ENCODE measurements around the gene HPSE2. TPM values are rescaled to one million over a fixed set of nuclear protein-coding genes. Genes with fewer than 3 reads are reported as not detected.

Gene HPSE2
- total RNA-seq, 1 experiment from 2014 or later = not detected

DNA sequence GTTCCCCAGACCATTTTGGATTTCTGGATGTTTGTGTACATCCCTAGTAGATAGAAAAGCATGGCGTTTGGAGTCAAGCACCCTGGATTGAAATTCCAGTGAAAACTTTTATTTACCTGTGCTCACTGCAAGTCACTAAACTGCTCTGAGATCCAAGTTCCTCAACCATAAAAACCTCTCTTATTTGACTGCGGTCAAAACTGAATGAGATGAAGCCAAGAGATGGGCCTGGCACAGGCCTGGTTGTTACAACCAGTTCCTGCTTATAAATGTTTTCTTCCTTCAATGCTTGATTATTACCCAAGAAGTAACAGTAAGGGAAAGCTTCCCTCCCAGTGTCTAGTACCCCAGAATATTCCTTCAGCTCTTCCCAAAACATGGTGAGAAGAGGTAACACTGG lies 718.0 kb downstream of the HPSE2 start:
- Histone ChIP-seq H3K4me3 (no peak overlapping the region), H3K4me1 (replicated peaks; ENCODE audit: insufficient read depth) (no peaks in the 10 kb centered on the region), H3F3A (ENCODE audit: insufficient read depth, low read depth) (no peaks in the 10 kb centered on the region), H4K20me1 (ENCODE audit: insufficient read depth) (no peaks in the 10 kb centered on the region), H3K4me2 (no peak overlapping the region), H3K9me3 (ENCODE audit: insufficient read depth, low read depth) (no peaks in the 10 kb centered on the region), H2AFZ (no peak overlapping the region), H3K27me3 (ENCODE audit: insufficient read depth, low read depth) (peaks cover 15% of the 10 kb centered on the region), H3K79me2 (ENCODE audit: low read depth) (no peaks in the 10 kb centered on the region), H3K9me2 (ENCODE audit: insufficient read depth) (no peaks in the 10 kb centered on the region), H3K27ac (no peak overlapping the region), H3K36me3 (ENCODE audit: low read depth) (no peaks in the 10 kb centered on the region)
- ChIA-PET POLR2A (ENCODE audit: unreplicated experiment) (no interaction called here), CTCF (no interaction called here)
- DNase-seq = no peak
- intact Hi-C loops (cut with micrococcal nuclease; ENCODE audit: unreplicated experiment) = no loop called here
- BruUV-seq (replicated peaks) = no TSS peak
- TF ChIP-seq EZH2 (IDR thresholded peaks at IDR 0.05; ENCODE audit: low read depth) = no peak
- TF ChIP-seq, protein P1, sequence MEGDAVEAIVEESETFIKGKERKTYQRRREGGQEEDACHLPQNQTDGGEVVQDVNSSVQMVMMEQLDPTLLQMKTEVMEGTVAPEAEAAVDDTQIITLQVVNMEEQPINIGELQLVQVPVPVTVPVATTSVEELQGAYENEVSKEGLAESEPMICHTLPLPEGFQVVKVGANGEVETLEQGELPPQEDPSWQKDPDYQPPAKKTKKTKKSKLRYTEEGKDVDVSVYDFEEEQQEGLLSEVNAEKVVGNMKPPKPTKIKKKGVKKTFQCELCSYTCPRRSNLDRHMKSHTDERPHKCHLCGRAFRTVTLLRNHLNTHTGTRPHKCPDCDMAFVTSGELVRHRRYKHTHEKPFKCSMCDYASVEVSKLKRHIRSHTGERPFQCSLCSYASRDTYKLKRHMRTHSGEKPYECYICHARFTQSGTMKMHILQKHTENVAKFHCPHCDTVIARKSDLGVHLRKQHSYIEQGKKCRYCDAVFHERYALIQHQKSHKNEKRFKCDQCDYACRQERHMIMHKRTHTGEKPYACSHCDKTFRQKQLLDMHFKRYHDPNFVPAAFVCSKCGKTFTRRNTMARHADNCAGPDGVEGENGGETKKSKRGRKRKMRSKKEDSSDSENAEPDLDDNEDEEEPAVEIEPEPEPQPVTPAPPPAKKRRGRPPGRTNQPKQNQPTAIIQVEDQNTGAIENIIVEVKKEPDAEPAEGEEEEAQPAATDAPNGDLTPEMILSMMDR (conservative IDR thresholded peaks at IDR 0.05) = no peak

DNA sequence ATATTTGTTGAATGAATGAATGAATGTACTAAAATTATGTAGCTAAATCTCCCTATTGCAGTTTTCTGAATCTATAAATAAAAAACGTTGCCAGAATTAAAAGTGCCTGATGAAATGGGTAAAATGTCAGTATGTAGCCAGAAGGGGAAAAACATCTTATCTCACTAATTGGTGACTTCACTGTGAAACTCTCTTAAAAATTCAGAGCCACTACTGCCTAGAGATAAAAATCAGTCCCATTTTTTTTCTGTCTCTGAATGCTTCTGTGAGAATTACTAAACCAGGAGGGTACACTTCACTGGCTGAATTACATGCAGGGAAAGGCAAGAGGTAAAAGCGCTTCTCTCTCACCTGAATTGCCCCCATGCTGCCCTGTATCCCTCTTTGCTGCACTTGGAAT lies 719.3 kb downstream of the HPSE2 start:
- no peak for DNase-seq
- POLR2A ChIA-PET (ENCODE audit: unreplicated experiment) = no interaction called here
- no peak overlapping the region for H3K4me3 ChIP-seq
- H2AFZ ChIP-seq = no peak overlapping the region
- no TSS peak for BruUV-seq (replicated peaks)
- H3K27ac ChIP-seq = no peak overlapping the region
- CTCF ChIA-PET = no interaction called here
- H4K20me1 ChIP-seq (ENCODE audit: insufficient read depth) = no peaks in the 10 kb centered on the region
- H3K9me2 ChIP-seq (ENCODE audit: insufficient read depth) = no peaks in the 10 kb centered on the region
- no peaks in the 10 kb centered on the region for H3K36me3 ChIP-seq (ENCODE audit: low read depth)
- intact Hi-C loops (cut with micrococcal nuclease; ENCODE audit: unreplicated experiment) = no loop called here
- no peaks in the 10 kb centered on the region for H3K79me2 ChIP-seq (ENCODE audit: low read depth)
- no peak for TF ChIP-seq EZH2 (IDR thresholded peaks at IDR 0.05; ENCODE audit: low read depth)
- TF ChIP-seq, protein P1 (conservative IDR thresholded peaks at IDR 0.05) = no peak
- no peaks in the 10 kb centered on the region for H3F3A ChIP-seq (ENCODE audit: insufficient read depth, low read depth)
- no peaks in the 10 kb centered on the region for H3K4me1 ChIP-seq (replicated peaks; ENCODE audit: insufficient read depth)
- H3K4me2 ChIP-seq = no peak overlapping the region
- H3K9me3 ChIP-seq (ENCODE audit: insufficient read depth, low read depth) = no peaks in the 10 kb centered on the region
- H3K27me3 ChIP-seq (ENCODE audit: insufficient read depth, low read depth) = peaks cover 10% of the 10 kb centered on the region

DNA sequence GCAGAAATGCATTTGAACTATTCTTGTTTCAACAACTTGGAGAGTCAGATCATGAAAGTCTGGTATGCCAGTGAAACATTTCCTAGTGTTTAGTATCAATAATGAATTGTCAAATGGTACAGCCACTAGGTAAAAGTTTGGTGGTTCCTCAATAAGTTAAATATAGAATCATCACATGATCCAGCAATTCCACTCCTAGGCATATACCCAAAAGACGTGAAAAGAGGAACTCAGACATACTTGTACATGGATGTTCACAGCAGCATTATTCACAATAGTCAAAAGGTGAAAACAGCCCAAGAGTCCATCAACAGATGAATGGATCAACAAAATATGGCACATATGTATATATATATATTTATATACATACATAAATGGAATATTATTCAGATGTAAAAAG lies 721.9 kb downstream of the HPSE2 start:
- intact Hi-C loops (cut with micrococcal nuclease; ENCODE audit: unreplicated experiment) = no loop called here
- H2AFZ ChIP-seq = no peak overlapping the region
- no peaks in the 10 kb centered on the region for H3K9me2 ChIP-seq (ENCODE audit: insufficient read depth)
- no peaks in the 10 kb centered on the region for H3K4me1 ChIP-seq (replicated peaks; ENCODE audit: insufficient read depth)
- no peak overlapping the region for H3K4me3 ChIP-seq
- H3K79me2 ChIP-seq (ENCODE audit: low read depth) = no peaks in the 10 kb centered on the region
- DNase-seq = no peak
- H3K36me3 ChIP-seq (ENCODE audit: low read depth) = no peaks in the 10 kb centered on the region
- no peaks in the 10 kb centered on the region for H4K20me1 ChIP-seq (ENCODE audit: insufficient read depth)
- no peak overlapping the region for H3K27ac ChIP-seq
- TF ChIP-seq, protein P1 (conservative IDR thresholded peaks at IDR 0.05) = no peak
- no peak for TF ChIP-seq EZH2 (IDR thresholded peaks at IDR 0.05; ENCODE audit: low read depth)
- ChIA-PET CTCF (no interaction called here), POLR2A (ENCODE audit: unreplicated experiment) (no interaction called here)
- no peaks in the 10 kb centered on the region for H3F3A ChIP-seq (ENCODE audit: insufficient read depth, low read depth)
- H3K27me3 ChIP-seq (ENCODE audit: insufficient read depth, low read depth) = peaks cover 7% of the 10 kb centered on the region
- H3K4me2 ChIP-seq = no peak overlapping the region
- no TSS peak for BruUV-seq (replicated peaks)
- no peaks in the 10 kb centered on the region for H3K9me3 ChIP-seq (ENCODE audit: insufficient read depth, low read depth)

All from PC-9 (cell line).